ENCODE measurements around the gene TSPAN32.

Gene TSPAN32

DNA sequence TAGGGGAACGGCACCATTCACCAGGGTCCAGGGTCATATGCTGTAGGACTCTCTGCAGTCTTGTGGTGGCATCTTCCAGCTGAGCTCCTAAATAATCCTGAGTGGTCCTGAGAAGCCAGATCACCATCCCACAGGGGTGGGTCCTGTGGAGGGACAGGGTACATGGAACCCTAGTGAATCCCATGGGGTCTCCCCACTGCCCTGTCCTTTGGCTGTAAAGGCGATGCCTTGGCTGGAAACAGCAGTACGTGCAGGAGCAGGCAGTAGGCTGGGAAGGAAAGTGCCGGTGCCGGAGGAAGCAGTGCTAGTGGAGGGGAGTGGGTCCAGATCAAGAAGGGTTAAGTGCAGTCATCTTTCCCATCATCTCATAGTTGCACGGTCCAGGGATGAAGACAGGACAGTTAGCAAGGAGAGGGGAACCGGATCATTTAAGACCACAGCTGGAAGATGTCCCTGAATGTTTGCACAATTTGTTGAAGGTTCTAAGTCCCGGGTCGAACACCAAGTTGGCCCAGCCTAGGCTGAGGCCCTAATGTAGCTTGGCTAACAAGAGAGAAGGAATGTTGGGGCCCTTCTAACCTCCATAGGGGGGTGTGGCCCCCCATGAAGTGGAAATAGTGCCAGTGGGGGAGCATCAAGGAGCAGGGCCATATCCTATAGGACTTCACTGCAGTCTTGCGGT is 18.1 kb downstream of the TSPAN32 start:
- WGBS, 2 experiments (ENCODE audit: insufficient coverage in 2 of 2): 85 to 91% methylated on average over 6 to 10 of the region's 10 CpGs

DNA sequence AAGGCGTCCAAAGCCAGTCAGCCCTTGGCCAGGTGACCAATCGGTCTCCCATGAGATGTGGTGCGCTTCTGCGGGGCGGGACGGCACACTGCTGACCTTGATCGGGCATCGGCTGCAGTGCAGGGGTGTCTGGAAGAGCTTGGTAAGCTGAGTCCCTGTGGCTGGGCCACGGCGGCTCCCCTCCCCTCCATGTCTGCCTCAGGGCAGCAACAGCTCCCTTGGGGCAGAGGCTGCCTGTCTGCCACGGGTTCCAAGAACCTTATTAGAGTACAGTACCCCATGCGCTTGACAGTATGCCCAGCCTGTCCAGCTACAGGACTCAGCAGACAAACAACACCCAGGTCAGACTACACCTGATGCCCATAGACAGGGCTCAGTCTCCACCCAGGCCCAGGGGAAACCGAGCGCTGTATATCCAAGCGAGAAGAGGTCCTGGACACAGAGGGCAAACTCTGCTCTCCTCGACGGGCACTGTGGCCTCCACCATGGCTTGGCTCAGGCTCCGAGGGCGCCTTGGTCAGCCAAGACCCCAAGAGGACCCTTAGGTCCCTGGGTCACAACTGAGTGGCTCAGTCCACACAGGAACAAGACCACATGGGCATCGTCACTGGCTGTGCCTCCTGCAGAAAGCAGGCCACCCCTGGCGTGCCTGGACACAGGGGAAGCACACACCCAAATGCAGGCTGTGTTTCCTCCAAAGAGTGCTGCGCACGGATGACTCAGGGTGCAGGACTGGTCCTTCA is 18.9 kb downstream of the TSPAN32 start:
- 83 to 86% methylated on average over 21 to 23 of the region's 23 CpGs for WGBS, 2 experiments (ENCODE audit: insufficient coverage in 2 of 2)

More for the DNA sequence above, 18.1 kb downstream of the TSPAN32 start:
- H3K36me3 ChIP-seq (ENCODE audit: control insufficient read depth, insufficient read depth, low read length): no peaks in the 10 kb centered on the region
- H3K27ac ChIP-seq (ENCODE audit: low read depth, low read length, severe bottlenecking): no peak overlapping the region
- H3K4me1 ChIP-seq (ENCODE audit: control insufficient read depth, insufficient read depth, low read length, poor library complexity, severe bottlenecking): no peaks in the 10 kb centered on the region
- H3K4me3 ChIP-seq (ENCODE audit: extremely low read depth, insufficient read depth, low read length, poor library complexity, severe bottlenecking): no peak overlapping the region
- H3K9me3 ChIP-seq (ENCODE audit: control insufficient read depth, low read length): no peaks in the 10 kb centered on the region

DNA sequence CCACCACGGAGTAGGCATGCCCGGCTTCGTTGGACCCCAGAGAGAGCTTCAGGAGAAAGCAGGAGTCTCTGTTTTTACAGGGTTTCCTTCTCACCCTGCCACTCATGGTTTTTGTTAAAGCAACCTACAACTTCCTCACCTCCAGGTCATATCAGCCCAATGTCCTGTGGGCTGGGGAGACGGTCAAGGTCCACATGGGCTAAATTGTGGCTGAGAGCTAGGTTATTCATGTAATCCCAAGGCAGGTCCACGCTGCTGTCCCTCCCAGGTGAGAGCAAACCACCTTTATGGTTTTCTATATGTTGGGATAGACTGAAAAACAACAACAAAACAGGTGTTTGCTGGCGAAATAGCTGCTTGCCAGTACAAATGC is 19.5 kb downstream of the TSPAN32 start:
- no peak overlapping the region for H3K27ac ChIP-seq (ENCODE audit: low read depth, low read length, severe bottlenecking)
- no peaks in the 10 kb centered on the region for H3K4me1 ChIP-seq (ENCODE audit: control insufficient read depth, insufficient read depth, low read length, poor library complexity, severe bottlenecking)
- 79 to 83% methylated on average over 5 of the region's 6 CpGs for WGBS, 2 experiments (ENCODE audit: insufficient coverage in 2 of 2)
- no peak overlapping the region for H3K4me3 ChIP-seq (ENCODE audit: extremely low read depth, insufficient read depth, low read length, poor library complexity, severe bottlenecking)
- no peaks in the 10 kb centered on the region for H3K9me3 ChIP-seq (ENCODE audit: control insufficient read depth, low read length)
- H3K36me3 ChIP-seq (ENCODE audit: control insufficient read depth, insufficient read depth, low read length): no peaks in the 10 kb centered on the region

More for the DNA sequence above, 18.9 kb downstream of the TSPAN32 start:
- Histone ChIP-seq H3K4me3 (ENCODE audit: extremely low read depth, insufficient read depth, low read length, poor library complexity, severe bottlenecking) (no peak overlapping the region), H3K27ac (ENCODE audit: low read depth, low read length, severe bottlenecking) (no peak overlapping the region), H3K9me3 (ENCODE audit: control insufficient read depth, low read length) (no peaks in the 10 kb centered on the region), H3K36me3 (ENCODE audit: control insufficient read depth, insufficient read depth, low read length) (no peaks in the 10 kb centered on the region), H3K4me1 (ENCODE audit: control insufficient read depth, insufficient read depth, low read length, poor library complexity, severe bottlenecking) (no peaks in the 10 kb centered on the region)

DNA sequence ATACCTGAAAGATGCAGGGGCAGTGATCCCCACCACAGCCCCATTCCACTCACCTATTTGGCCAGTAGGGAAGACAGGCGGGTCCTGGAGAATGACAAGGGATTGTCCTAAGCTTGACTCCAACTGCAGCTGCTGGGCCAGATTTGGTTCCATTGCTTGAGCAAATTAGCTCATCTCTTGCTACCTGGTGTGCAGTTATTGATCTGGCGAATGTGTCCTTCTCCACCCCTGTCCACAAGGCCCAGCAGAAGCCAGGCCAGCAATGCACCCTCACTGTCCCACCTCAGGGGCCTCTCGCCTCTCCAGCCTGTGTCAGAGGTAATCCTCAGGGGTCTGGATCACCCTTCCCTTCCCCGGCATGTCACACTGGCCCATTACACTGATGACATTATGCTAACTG is 23.3 kb downstream of the TSPAN32 start:
- no peaks in the 10 kb centered on the region for H3K9me3 ChIP-seq (ENCODE audit: control insufficient read depth, low read length)
- no peak overlapping the region for H3K4me3 ChIP-seq (ENCODE audit: extremely low read depth, insufficient read depth, low read length, poor library complexity, severe bottlenecking)
- H3K36me3 ChIP-seq (ENCODE audit: control insufficient read depth, insufficient read depth, low read length): no peaks in the 10 kb centered on the region
- no peak overlapping the region for H3K27ac ChIP-seq (ENCODE audit: low read depth, low read length, severe bottlenecking)
- no peaks in the 10 kb centered on the region for H3K4me1 ChIP-seq (ENCODE audit: control insufficient read depth, insufficient read depth, low read length, poor library complexity, severe bottlenecking)
- 77 to 86% methylated on average over 3 to 4 of the region's 4 CpGs for WGBS, 2 experiments (ENCODE audit: insufficient coverage in 2 of 2)

DNA sequence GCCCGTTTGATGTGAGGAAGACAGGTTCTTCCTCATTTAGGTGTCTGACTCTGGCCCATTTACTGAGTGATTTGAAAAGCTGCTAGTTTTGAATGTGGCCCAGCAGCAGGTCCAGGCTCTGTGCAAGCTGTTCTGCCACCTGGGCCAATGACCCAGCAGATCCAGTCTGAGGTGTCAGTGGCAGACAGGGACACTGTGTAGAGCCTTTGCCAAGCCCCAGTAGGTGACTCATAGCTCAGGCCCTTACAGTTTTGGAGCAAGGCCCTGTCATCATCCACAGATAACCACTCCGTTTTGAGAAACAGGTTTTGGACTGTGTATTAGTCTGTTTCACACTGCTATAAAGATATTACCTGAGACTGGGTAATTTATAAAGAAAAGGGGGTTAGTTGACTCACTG is 23.9 kb downstream of the TSPAN32 start:
- 93 to 100% methylated on average over 1 of the region's 2 CpGs for WGBS, 2 experiments (ENCODE audit: insufficient coverage in 2 of 2)
- Histone ChIP-seq H3K4me1 (ENCODE audit: control insufficient read depth, insufficient read depth, low read length, poor library complexity, severe bottlenecking) (no peaks in the 10 kb centered on the region), H3K4me3 (ENCODE audit: extremely low read depth, insufficient read depth, low read length, poor library complexity, severe bottlenecking) (no peak overlapping the region), H3K9me3 (ENCODE audit: control insufficient read depth, low read length) (no peaks in the 10 kb centered on the region), H3K27ac (ENCODE audit: low read depth, low read length, severe bottlenecking) (no peak overlapping the region), H3K36me3 (ENCODE audit: control insufficient read depth, insufficient read depth, low read length) (no peaks in the 10 kb centered on the region)

DNA sequence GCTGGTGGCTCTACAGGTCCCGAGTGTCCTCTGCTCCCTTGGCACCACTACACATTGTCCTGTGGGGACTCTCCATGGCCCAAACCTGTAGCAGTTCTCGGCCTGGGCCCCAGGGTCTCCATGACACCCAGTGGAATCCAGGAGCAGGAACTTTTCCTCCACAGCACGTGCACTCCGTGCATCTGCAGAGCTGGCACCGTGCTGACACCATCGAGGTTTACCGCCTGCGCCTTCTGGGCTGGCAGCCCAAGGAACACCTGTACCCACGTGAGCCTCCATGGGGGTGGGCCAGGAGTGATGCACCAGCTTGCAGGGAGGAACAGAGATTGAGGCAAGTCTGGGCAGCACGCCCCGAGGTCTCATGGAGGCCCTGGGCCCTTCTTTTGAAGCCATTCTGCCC is 25.2 kb downstream of the TSPAN32 start:
- WGBS, 2 experiments (ENCODE audit: insufficient coverage in 2 of 2): 88 to 92% methylated on average over 7 to 11 of the region's 11 CpGs
- no peak overlapping the region for H3K4me3 ChIP-seq (ENCODE audit: extremely low read depth, insufficient read depth, low read length, poor library complexity, severe bottlenecking)
- no peaks in the 10 kb centered on the region for H3K4me1 ChIP-seq (ENCODE audit: control insufficient read depth, insufficient read depth, low read length, poor library complexity, severe bottlenecking)
- no peak overlapping the region for H3K27ac ChIP-seq (ENCODE audit: low read depth, low read length, severe bottlenecking)
- H3K36me3 ChIP-seq (ENCODE audit: control insufficient read depth, insufficient read depth, low read length): no peaks in the 10 kb centered on the region
- H3K9me3 ChIP-seq (ENCODE audit: control insufficient read depth, low read length): no peaks in the 10 kb centered on the region

DNA sequence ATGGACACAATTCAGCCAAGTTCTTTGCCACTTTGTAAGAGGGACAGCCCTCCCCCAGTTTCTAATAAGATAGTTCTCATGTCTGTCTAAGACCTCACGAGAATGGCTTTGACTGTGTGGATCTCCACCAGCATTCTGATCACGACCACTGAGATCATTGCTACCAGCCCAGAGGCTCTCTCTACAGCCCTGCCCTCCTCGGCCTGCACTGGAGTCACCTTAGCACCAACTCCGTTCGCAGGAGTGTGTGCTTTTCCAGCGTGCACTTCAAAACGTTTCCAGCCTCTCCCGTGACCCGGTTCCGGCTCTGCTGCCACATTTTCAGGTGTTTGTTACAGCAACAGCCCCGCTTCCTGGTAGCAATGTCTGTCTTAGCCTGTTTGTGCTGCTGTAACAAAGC is 26.2 kb downstream of the TSPAN32 start:
- H3K27ac ChIP-seq (ENCODE audit: low read depth, low read length, severe bottlenecking): no peak overlapping the region
- no peaks in the 10 kb centered on the region for H3K36me3 ChIP-seq (ENCODE audit: control insufficient read depth, insufficient read depth, low read length)
- H3K4me3 ChIP-seq (ENCODE audit: extremely low read depth, insufficient read depth, low read length, poor library complexity, severe bottlenecking): no peak overlapping the region
- no peaks in the 10 kb centered on the region for H3K9me3 ChIP-seq (ENCODE audit: control insufficient read depth, low read length)
- WGBS, 2 experiments (ENCODE audit: insufficient coverage in 2 of 2): 87 to 94% methylated on average over 10 to 11 of the region's 11 CpGs
- no peaks in the 10 kb centered on the region for H3K4me1 ChIP-seq (ENCODE audit: control insufficient read depth, insufficient read depth, low read length, poor library complexity, severe bottlenecking)

DNA sequence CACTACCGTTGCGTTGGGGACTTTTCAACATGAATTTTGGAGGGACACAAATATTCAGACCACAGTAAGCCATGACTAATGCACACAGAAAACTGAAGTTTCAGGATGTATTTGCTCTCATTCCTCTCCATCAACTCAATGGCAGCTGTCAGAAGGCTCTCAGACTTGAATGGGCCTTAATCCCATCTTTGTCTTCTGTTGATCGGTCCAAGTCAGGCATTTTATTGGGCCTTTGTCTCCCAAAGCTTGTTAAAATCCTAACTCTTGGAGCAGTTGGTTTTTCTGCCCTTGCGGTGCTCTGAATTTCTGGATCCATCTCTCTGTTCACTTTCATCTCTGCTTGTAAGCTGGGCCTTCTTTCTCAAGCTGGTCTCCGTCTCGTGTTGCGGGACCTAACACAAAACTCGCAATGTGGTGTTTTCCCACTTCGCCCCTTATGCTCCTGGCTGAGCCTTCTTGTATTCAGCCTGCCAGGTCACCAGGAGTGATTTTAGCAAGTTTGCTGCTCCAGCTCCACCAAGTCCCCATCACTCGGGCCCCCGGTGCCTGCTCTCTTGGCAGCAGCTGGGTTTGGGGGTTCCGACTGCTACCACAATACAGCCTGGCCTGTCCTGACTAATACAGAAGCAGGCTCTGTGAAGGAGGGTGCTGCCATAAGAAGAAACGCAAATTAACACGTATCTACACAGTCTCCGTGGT is 27.0 kb downstream of the TSPAN32 start:
- no peaks in the 10 kb centered on the region for H3K36me3 ChIP-seq (ENCODE audit: control insufficient read depth, insufficient read depth, low read length)
- H3K27ac ChIP-seq (ENCODE audit: low read depth, low read length, severe bottlenecking): no peak overlapping the region

DNA sequence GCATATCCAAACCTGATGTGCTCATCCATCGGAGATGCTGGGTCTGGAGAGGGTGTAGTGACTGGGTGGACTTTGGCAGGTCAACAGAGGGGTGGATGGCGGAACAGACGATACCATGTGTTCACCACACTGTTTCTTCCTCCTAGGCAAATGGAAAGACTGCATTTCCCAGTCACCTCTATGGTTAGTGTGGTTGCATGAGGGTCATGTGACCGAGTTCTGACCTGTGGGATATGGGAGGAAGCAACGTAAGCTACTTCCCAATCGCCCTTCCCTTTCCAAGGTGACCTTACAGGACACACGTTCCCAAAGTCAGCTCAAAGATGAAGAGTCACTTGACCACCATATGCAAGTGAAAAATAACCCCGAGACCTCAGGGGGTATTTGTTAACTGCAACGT is 27.7 kb downstream of the TSPAN32 start:
- no peak overlapping the region for H3K27ac ChIP-seq (ENCODE audit: low read depth, low read length, severe bottlenecking)
- no peak overlapping the region for H3K4me3 ChIP-seq (ENCODE audit: extremely low read depth, insufficient read depth, low read length, poor library complexity, severe bottlenecking)

More for the DNA sequence above, 27.0 kb downstream of the TSPAN32 start:
- no peaks in the 10 kb centered on the region for H3K9me3 ChIP-seq (ENCODE audit: control insufficient read depth, low read length)
- 89 to 94% methylated on average over 13 to 15 of the region's 15 CpGs for WGBS, 2 experiments (ENCODE audit: insufficient coverage in 2 of 2)
- H3K4me3 ChIP-seq (ENCODE audit: extremely low read depth, insufficient read depth, low read length, poor library complexity, severe bottlenecking): no peak overlapping the region
- H3K4me1 ChIP-seq (ENCODE audit: control insufficient read depth, insufficient read depth, low read length, poor library complexity, severe bottlenecking): no peaks in the 10 kb centered on the region

DNA sequence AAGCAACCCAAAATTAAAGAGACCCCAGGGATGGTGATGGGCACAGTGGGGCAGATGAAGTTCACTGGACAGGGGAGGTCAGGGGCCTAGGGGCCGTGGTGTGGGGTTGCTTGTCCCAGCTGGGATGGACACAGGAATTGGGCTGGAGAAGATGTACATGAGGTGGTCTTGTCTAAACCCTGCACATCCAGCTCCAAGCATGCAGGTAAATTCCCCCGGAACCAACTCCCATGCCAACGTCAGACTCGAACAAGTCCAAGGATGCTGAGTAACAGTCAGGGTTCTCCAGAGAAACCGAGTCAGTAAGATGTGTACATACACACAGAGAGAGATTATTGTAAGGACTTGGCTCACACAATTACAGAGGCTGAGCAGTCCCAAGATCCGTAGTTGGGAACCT is 28.9 kb downstream of the TSPAN32 start:
- H3K4me3 ChIP-seq (ENCODE audit: extremely low read depth, insufficient read depth, low read length, poor library complexity, severe bottlenecking): no peak overlapping the region
- H3K4me1 ChIP-seq (ENCODE audit: control insufficient read depth, insufficient read depth, low read length, poor library complexity, severe bottlenecking): no peaks in the 10 kb centered on the region
- H3K27ac ChIP-seq (ENCODE audit: low read depth, low read length, severe bottlenecking): no peak overlapping the region
- H3K9me3 ChIP-seq (ENCODE audit: control insufficient read depth, low read length): no peaks in the 10 kb centered on the region
- H3K36me3 ChIP-seq (ENCODE audit: control insufficient read depth, insufficient read depth, low read length): no peaks in the 10 kb centered on the region
- WGBS, 2 experiments (ENCODE audit: insufficient coverage in 2 of 2): 83 to 84% methylated on average over 5 to 6 of the region's 6 CpGs

More for the DNA sequence above, 27.7 kb downstream of the TSPAN32 start:
- H3K36me3 ChIP-seq (ENCODE audit: control insufficient read depth, insufficient read depth, low read length): no peaks in the 10 kb centered on the region
- H3K4me1 ChIP-seq (ENCODE audit: control insufficient read depth, insufficient read depth, low read length, poor library complexity, severe bottlenecking): no peaks in the 10 kb centered on the region
- no peaks in the 10 kb centered on the region for H3K9me3 ChIP-seq (ENCODE audit: control insufficient read depth, low read length)
- WGBS, 2 experiments (ENCODE audit: insufficient coverage in 2 of 2): 89 to 94% methylated on average over 5 to 6 of the region's 9 CpGs
